Karpas-422 (cell line): ENCODE data around the gene ADIG. TPM values are rescaled to one million over a fixed set of nuclear protein-coding genes. Genes with fewer than 3 reads are reported as not detected.

Experiments
- DNase-seq: peaks from one replicate; pipeline ENCODE4 v3.0.0-alpha.2; 2015
- H2AFZ ChIP-seq: fragments of 200-600 bp; sonication (generic); 2 replicates; pipeline ENCODE4 v1.6.1; 2014; ENCODE audit warnings: antibody characterized with exemption, low read length, mixed read lengths
- H3K27ac ChIP-seq: fragments of 200-600 bp; sonication (generic); 2 replicates; pipeline ENCODE4 v1.5.1; 2014; ENCODE audit warnings: mild to moderate bottlenecking, low read length, moderate library complexity
- H3K27me3 ChIP-seq: fragments of 200-600 bp; sonication (generic); 2 replicates; pipeline ENCODE4 v1.6.1; 2014; ENCODE audit warnings: low read length, mixed read lengths
- H3K36me3 ChIP-seq: fragments of 200-600 bp; sonication (generic); 2 replicates; pipeline ENCODE4 v1.6.1; 2014; ENCODE audit warnings: low read length, mixed read lengths; ENCODE audit not compliant: insufficient read depth
- H3K4me1 ChIP-seq: fragments of 200-600 bp; sonication (generic); 2 replicates; pipeline ENCODE4 v1.6.1; 2014; ENCODE audit warnings: mild to moderate bottlenecking, low read length, mixed read lengths
- H3K4me2 ChIP-seq: fragments of 200-600 bp; sonication (generic); 2 replicates; pipeline ENCODE4 v1.6.1; 2014; ENCODE audit warnings: low read length, low read depth, mild to moderate bottlenecking; ENCODE audit not compliant: poor library complexity, severe bottlenecking
- H3K4me3 ChIP-seq: fragments of 200-600 bp; sonication (generic); 2 replicates; pipeline ENCODE4 v1.5.1; 2014; ENCODE audit warnings: mild to moderate bottlenecking, antibody characterized with exemption, low read length, mixed read lengths
- H3K79me2 ChIP-seq: fragments of 200-600 bp; sonication (generic); 2 replicates; pipeline ENCODE4 v1.6.1; 2014; ENCODE audit warnings: mild to moderate bottlenecking, low read length, mixed read lengths
- H3K9ac ChIP-seq: fragments of 200-600 bp; sonication (generic); 2 replicates; pipeline ENCODE4 v1.6.0; 2014; ENCODE audit warnings: low read length
- H3K9me2 ChIP-seq: fragments of 200-600 bp; sonication (generic), shearing (Covaris generic); replicated peaks from 2 replicates; pipeline ENCODE4 v1.6.0; 2014; ENCODE audit warnings: mild to moderate bottlenecking, low read length, moderate library complexity; ENCODE audit not compliant: insufficient read depth
- H3K9me3 ChIP-seq: fragments of 300-700, 200-600 bp; sonication (generic); 2 replicates; pipeline ENCODE4 v1.6.1; 2014; ENCODE audit warnings: low read length, mixed read lengths
- H4K20me1 ChIP-seq: fragments of 200-600 bp; sonication (generic); 2 replicates; pipeline ENCODE4 v1.6.1; 2014; ENCODE audit warnings: mild to moderate bottlenecking, antibody characterized with exemption, low read length, low read depth; ENCODE audit not compliant: insufficient read depth
- total RNA-seq: library from RNA; depleted of rRNA; stranded (reverse); fragments of >200 nt; shearing (Covaris generic); gene quantifications from 2 replicates; pipeline ENCODE4 v1.2.3, GENCODE V29; 2014; ENCODE audit warnings: low replicate concordance

ADIG gene
- total RNA-seq, 1 experiment from 2014 or later: not detected

DNA sequence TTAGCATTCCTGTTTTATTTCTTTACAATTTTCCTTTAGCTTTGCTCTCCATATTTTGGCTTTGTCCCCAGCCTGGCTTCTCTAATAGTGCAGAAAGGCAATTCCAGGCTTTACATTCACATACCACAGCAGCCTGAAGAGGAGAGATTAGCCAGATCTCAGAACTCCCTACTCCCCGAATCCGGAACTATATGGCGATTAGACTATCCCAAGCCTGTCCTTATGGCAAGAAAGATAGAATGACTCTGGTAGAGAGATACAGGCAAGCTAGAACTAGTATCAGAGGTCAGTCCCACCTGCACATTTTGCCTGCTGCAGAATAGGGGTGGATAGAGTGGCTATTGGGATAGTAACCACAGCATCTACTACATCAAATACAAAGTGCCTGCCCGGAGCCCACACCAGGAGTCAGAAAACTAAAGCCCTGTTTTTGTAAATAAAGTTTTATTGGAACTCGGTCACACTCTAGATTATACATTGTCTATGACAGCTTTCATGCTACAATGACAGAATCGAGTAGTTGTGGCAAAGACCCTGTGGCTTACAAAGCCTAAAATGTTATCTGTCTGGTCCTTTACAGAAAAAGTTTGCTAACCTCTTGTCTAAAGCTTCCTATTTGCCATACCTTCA lies 17.1 kb upstream of the ADIG start:
- H3K27ac ChIP-seq: no peak overlapping the region
- no peaks in the 10 kb centered on the region for H4K20me1 ChIP-seq
- H3K9me3 ChIP-seq: no peaks in the 10 kb centered on the region
- H3K4me3 ChIP-seq: no peak overlapping the region
- H3K9me2 ChIP-seq: no peaks in the 10 kb centered on the region
- H3K4me1 ChIP-seq: no peaks in the 10 kb centered on the region
- no peak overlapping the region for H2AFZ ChIP-seq
- 0 out of 2 replicates have a peak, but pooled peaks cover 7% of the 10 kb centered on the region for H3K36me3 ChIP-seq
- no peak overlapping the region for H3K9ac ChIP-seq
- no peak for DNase-seq
- no peaks in the 10 kb centered on the region for H3K79me2 ChIP-seq
- H3K4me2 ChIP-seq: no peak overlapping the region
- no peaks in the 10 kb centered on the region for H3K27me3 ChIP-seq

DNA sequence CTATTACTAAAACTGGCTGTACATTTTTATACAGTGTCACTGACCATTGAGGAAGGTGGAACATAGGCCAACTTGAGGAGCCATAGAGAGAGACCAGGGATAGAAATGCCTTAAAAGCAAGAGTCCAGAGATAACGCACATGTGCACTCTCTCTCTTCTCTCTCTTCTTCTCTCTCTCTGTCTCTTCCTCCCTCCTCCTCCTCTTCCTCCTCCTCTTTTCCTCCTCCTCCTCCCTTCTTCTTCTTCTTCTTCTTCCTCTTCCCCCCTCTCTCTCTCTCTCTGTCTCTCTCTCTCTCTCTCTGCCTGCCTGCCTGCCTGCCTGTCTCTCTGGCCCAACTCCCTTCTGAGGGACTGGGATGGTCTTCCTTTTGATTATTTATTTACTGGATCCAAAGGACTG lies 16.3 kb upstream of the ADIG start:
- no peak overlapping the region for H2AFZ ChIP-seq
- no peak for DNase-seq
- H4K20me1 ChIP-seq: no peaks in the 10 kb centered on the region
- no peaks in the 10 kb centered on the region for H3K79me2 ChIP-seq
- no peak overlapping the region for H3K9ac ChIP-seq
- H3K36me3 ChIP-seq: peaks cover 13% of the 10 kb centered on the region; the same call in 1 of the 2 replicates
- H3K9me3 ChIP-seq: no peaks in the 10 kb centered on the region
- H3K4me3 ChIP-seq: no peak overlapping the region
- no peak overlapping the region for H3K4me2 ChIP-seq
- no peak overlapping the region for H3K27ac ChIP-seq
- H3K9me2 ChIP-seq: no peaks in the 10 kb centered on the region
- no peaks in the 10 kb centered on the region for H3K27me3 ChIP-seq
- H3K4me1 ChIP-seq: no peaks in the 10 kb centered on the region

DNA sequence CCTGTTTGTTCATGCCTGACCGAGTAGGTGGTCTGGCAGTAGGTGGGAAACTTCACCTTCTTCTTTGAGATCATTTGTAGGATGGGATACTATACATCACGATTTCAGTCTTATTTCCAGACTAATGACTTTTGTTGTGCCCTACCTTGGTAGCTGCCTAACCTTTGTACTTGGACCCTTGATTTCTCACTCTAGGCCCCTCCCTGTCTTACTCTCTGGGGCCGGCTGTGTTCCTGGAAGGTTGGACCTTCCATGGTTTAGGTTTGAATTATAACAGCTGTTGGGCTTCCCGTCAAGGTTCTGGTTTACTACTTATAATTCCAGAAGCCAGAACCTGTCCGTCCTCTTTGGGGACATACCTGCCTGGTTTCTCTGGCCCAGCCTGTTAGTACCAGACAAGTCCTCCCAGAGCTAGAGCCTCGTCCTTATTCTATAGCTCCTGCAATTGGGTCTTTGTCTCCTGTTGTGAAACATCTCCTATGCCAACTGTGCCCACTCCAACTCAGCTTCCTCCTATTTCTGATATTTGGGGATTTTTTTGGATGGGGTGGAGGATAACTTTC lies 14.9 kb upstream of the ADIG start:
- Histone ChIP-seq H3K9me3 (no peaks in the 10 kb centered on the region), H3K36me3 (peaks cover 23% of the 10 kb centered on the region; the same call in 1 of the 2 replicates), H4K20me1 (no peaks in the 10 kb centered on the region), H3K27ac (no peak overlapping the region), H3K4me3 (no peak overlapping the region), H3K79me2 (no peaks in the 10 kb centered on the region), H3K9ac (no peak overlapping the region), H3K9me2 (no peaks in the 10 kb centered on the region), H2AFZ (no peak overlapping the region), H3K27me3 (no peaks in the 10 kb centered on the region), H3K4me1 (no peaks in the 10 kb centered on the region), H3K4me2 (no peak overlapping the region)
- DNase-seq: no peak

DNA sequence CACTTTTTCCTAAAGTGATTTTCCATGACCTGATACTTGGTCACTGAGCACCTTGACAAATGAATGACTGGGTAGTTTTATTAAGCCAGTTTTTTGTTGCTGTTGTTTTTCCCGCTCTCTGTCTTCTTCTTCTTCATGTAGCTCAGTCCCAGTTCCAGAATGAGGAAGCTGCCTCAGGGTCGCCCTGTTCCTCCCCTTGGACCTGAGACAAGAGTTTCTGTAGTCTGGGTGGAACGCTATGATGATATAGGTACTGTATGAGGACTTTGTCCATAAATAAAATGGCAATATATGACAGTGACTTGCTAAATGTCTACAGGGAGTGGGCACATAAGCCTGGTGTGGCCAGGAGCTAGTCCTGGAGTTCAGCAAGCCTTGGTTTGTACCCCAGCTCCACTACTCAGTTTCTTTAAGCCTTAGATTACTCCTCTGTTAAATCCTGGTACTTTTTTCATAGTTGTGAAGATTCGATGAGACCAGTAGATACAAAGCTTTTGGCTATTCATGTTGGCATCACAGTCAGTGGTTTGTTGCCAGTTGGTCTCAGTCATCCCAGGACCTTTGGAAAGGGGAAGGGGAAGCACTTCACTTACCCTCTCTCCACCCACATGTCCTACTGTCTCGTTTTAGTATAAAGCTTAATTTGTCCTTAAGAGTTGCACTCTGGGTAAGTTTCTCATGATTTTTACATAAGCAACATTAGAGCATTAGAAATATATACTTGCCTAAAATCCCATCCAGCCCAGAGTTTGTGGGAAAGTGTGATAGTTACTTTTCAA lies 11.1 kb upstream of the ADIG start:
- peaks cover 35% of the 10 kb centered on the region for H3K36me3 ChIP-seq
- no peaks in the 10 kb centered on the region for H3K4me1 ChIP-seq
- H3K27ac ChIP-seq: no peak overlapping the region
- H3K27me3 ChIP-seq: no peaks in the 10 kb centered on the region
- H3K9me3 ChIP-seq: no peaks in the 10 kb centered on the region
- no peaks in the 10 kb centered on the region for H4K20me1 ChIP-seq
- H3K4me3 ChIP-seq: no peak overlapping the region
- H3K79me2 ChIP-seq: no peaks in the 10 kb centered on the region
- H2AFZ ChIP-seq: no peak overlapping the region
- no peak for DNase-seq
- no peak overlapping the region for H3K4me2 ChIP-seq
- no peak overlapping the region for H3K9ac ChIP-seq
- H3K9me2 ChIP-seq: no peaks in the 10 kb centered on the region

DNA sequence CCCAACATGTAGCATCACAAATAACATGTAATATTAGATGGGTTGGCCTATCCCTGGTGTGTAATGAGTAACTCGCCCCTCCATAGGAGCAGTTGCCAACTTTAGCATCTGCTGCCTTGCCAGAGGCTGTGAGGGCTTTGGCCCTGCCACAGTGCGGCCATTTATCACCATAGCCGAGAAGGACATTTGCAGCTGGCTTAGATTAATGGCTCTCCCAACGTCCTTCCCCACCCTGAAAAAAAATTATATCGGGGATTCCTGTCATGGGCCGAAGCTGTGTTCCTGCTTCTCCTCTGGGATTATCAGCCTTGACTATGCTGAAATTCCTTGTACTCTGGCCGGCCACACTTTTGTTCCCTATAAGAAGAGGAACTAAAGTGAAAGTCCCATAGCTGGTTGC lies 7.6 kb upstream of the ADIG start:
- Histone ChIP-seq H3K4me2 (no peak overlapping the region), H4K20me1 (no peaks in the 10 kb centered on the region), H3K9me2 (no peaks in the 10 kb centered on the region), H3K79me2 (no peaks in the 10 kb centered on the region), H3K9me3 (no peaks in the 10 kb centered on the region), H2AFZ (no peak overlapping the region), H3K4me1 (no peaks in the 10 kb centered on the region), H3K27me3 (no peaks in the 10 kb centered on the region), H3K9ac (no peak overlapping the region), H3K27ac (no peak overlapping the region), H3K4me3 (no peak overlapping the region), H3K36me3 (peaks cover 36% of the 10 kb centered on the region)
- no peak for DNase-seq

DNA sequence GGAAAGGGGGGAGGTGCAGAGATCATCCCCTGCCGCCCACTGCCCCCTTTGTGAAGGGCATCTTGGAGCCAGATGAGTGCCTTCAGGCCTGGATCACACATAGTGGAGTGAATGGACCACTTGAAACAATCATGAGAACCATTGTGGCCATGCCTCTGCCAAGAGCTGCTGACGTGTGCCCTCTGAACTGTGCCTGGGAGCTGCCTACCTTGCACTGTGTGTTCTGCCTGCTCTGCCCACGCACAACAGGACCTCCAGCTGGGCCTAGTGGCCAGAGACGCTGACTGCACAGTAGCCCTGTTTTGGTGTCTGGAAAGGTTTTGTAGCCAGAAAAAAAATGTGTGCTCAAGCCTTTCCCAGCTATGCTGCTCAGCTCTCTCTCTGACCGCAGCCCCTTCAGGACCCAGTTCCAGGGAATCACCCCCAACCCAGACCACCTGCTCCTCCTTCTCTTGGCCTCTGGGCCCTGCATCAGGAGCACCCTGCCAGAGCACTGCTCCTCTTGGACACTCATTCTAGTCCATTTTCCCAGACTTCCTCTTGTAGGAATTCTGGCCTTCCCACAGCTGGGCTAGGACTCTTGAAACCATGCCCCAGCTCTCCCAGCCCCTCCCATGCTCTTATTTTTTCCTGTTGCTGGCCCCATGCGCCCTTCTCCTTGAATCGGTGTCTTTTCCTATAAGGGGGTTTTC lies 1.6 kb upstream of the ADIG start:
- Histone ChIP-seq H3K27ac (no peak overlapping the region), H3K36me3 (peaks cover 13% of the 10 kb centered on the region), H2AFZ (no peak overlapping the region), H4K20me1 (no peaks in the 10 kb centered on the region; the same call in 1 of the 2 replicates), H3K4me3 (no peak overlapping the region), H3K27me3 (no peaks in the 10 kb centered on the region), H3K4me2 (no peak overlapping the region), H3K79me2 (no peaks in the 10 kb centered on the region), H3K4me1 (peaks cover 4% of the 10 kb centered on the region), H3K9me3 (no peaks in the 10 kb centered on the region), H3K9me2 (no peaks in the 10 kb centered on the region), H3K9ac (no peak overlapping the region)
- DNase-seq: no peak

DNA sequence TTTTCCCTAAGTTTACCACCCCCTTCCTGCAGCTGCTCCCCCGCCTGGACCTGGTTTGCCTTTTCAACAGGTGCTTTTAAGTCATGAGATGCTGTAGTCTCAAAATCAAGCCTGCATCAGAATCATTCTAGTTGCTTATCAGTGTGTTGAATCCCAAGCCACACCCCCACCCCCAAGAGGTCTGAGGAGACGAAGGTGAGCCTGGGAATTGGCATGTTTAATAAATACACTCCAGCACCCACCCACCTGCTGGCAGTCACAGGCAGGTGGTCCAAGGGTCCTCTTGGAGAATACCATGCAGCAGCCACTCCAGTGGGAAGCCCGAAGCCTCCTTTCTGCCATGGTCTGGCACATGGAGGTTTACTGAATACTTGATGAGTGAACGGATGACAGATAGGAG lies 1.1 kb upstream of the ADIG start:
- Histone ChIP-seq H3K4me1 (peaks cover 4% of the 10 kb centered on the region), H4K20me1 (no peaks in the 10 kb centered on the region; the same call in 1 of the 2 replicates), H3K9me2 (no peaks in the 10 kb centered on the region), H3K9ac (no peak overlapping the region), H3K4me3 (no peak overlapping the region), H3K9me3 (no peaks in the 10 kb centered on the region), H3K27ac (no peak overlapping the region), H3K79me2 (no peaks in the 10 kb centered on the region), H3K36me3 (peaks cover 8% of the 10 kb centered on the region; the same call in 1 of the 2 replicates), H3K27me3 (no peaks in the 10 kb centered on the region), H2AFZ (no peak overlapping the region), H3K4me2 (no peak overlapping the region)
- DNase-seq: no peak

DNA sequence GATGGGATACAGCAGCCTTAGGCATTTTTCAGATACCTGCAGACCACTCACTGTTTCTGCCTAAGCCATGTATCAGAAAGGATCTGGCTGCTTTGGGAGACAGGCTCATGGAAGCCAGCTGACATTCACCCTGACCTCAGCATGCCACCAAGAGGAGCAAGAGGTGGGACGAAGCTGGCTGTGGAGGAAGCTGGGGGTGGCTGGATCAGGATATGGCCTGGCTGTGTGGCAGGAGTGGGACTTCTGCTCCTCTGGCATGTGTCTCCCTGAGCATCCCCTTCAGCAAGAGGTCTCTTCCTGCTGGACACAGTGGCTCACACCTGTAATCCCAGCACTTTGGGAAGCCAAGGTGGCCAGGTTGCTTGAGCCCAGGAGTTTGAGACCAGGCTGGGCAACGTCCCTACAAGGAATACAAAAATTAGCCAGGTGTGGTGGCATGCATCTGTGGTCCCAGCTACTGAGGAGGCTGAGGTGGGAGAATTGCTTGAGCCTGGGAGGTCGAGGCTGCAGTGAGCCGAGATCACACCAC lies 897 bp downstream of the ADIG start:
- no peak overlapping the region for H3K9ac ChIP-seq
- no peak overlapping the region for H3K4me2 ChIP-seq
- no peak overlapping the region for H3K4me3 ChIP-seq
- DNase-seq: no peak
- no peaks in the 10 kb centered on the region; the same call in 1 of the 2 replicates for H4K20me1 ChIP-seq
- H3K36me3 ChIP-seq: no peaks in the 10 kb centered on the region
- H3K27me3 ChIP-seq: no peaks in the 10 kb centered on the region
- H2AFZ ChIP-seq: no peak overlapping the region
- H3K9me3 ChIP-seq: no peaks in the 10 kb centered on the region
- H3K79me2 ChIP-seq: no peaks in the 10 kb centered on the region
- H3K9me2 ChIP-seq: no peaks in the 10 kb centered on the region
- no peak overlapping the region for H3K27ac ChIP-seq
- peaks cover 4% of the 10 kb centered on the region for H3K4me1 ChIP-seq
